Transverse colon (tissue), 4 donors: ENCODE measurements around the gene CYB561.

ENCODE experiments used
- CTCF ChIP-seq, 5 experiments: fragments of 200-600 bp in 3 of 5; fragments of 450-650 bp in 2 of 5; sonication (generic) in 3 of 5; IDR thresholded peaks; 1 replicate in 2 of 5; 2 replicates in 3 of 5; pipeline ENCODE4 v1.5.1; 2016 to 2017; ENCODE audit warnings: antibody characterized with exemption in 5 of 5, inconsistent platforms in 3 of 5, mild to moderate bottlenecking in 2 of 5, moderate library complexity in 1 of 5
- EP300 ChIP-seq: sonication (generic); formaldehyde crosslinking; IDR thresholded peaks from one replicate; pipeline ENCODE4 v1.6.1; 2017; ENCODE audit warnings: antibody characterized with exemption, low read depth
- POLR2A ChIP-seq: fragments of 450-650 bp; IDR thresholded peaks from one replicate; pipeline ENCODE4 v1.6.1; 2016; ENCODE audit warnings: antibody characterized with exemption, mild to moderate bottlenecking, moderate library complexity
- POLR2AphosphoS5 ChIP-seq, 3 donors: sonication (generic); formaldehyde crosslinking; IDR thresholded peaks; one replicate each; pipeline ENCODE4 v1.6.1; 2016; ENCODE audit warnings: antibody characterized with exemption in 3 of 3

GRCh38 chr17:63435681-63436522, 10.2 kb downstream of the CYB561 start:
- TF ChIP-seq CTCF (IDR thresholded peaks at IDR 0.05) (peak; percentile 16 to 72 (median 35)), POLR2AphosphoS5 (IDR thresholded peaks at IDR 0.05) (no peak), EP300 (no peak), POLR2A (no peak)
